Measurements from ENCODE around the gene UBAP2L.
"Not testable (repeated sequence)": the region's sequence is repeated elsewhere in the genome, so short reads cannot be mapped to it uniquely, and the experiment has no call there.

Gene UBAP2L

GRCh38 chr1:154241703-154242351 is 21.1 kb downstream of the UBAP2L start:
- peaks cover 45% of the 10 kb centered on the region for H3K36me3 ChIP-seq (ENCODE audit: insufficient read depth, low read length)

GRCh38 chr1:154253671-154254070 is 32.9 kb downstream of the UBAP2L start:
- peaks cover 65% of the 10 kb centered on the region for H3K36me3 ChIP-seq (ENCODE audit: insufficient read depth, low read length)
- no peaks in the 10 kb centered on the region for H3K4me1 ChIP-seq (ENCODE audit: insufficient read depth, low read length)
- H3K9me3 ChIP-seq (ENCODE audit: control insufficient read depth, insufficient read depth, low read length), result no peaks in the 10 kb centered on the region
- H3K9ac ChIP-seq (ENCODE audit: low read depth, low read length), result no peak overlapping the region

More at GRCh38 chr1:154241703-154242351, 21.1 kb downstream of the UBAP2L start:
- Histone ChIP-seq H3K4me1 (ENCODE audit: insufficient read depth, low read length) (no peaks in the 10 kb centered on the region), H3K9ac (ENCODE audit: low read depth, low read length) (no peak overlapping the region), H3K9me3 (ENCODE audit: control insufficient read depth, insufficient read depth, low read length) (no peaks in the 10 kb centered on the region)

GRCh38 chr1:154256686-154257085 is 35.9 kb downstream of the UBAP2L start:
- Histone ChIP-seq H3K9me3 (ENCODE audit: control insufficient read depth, insufficient read depth, low read length) (no peaks in the 10 kb centered on the region), H3K4me1 (ENCODE audit: insufficient read depth, low read length) (no peaks in the 10 kb centered on the region), H3K36me3 (ENCODE audit: insufficient read depth, low read length) (peaks cover 60% of the 10 kb centered on the region), H3K9ac (ENCODE audit: low read depth, low read length) (no peak overlapping the region)

- no peaks in the 10 kb centered on the region for H3K9me3 ChIP-seq (ENCODE audit: control insufficient read depth, insufficient read depth, low read length)
- peaks cover 78% of the 10 kb centered on the region for H3K36me3 ChIP-seq (ENCODE audit: insufficient read depth, low read length)
- H3K4me1 ChIP-seq (ENCODE audit: insufficient read depth, low read length), result no peaks in the 10 kb centered on the region
- no peak overlapping the region for H3K9ac ChIP-seq (ENCODE audit: low read depth, low read length)
Measured at GRCh38 chr1:154258784-154259183, 38.0 kb downstream of the UBAP2L start.

- Histone ChIP-seq H3K4me1 (ENCODE audit: insufficient read depth, low read length) (no peaks in the 10 kb centered on the region), H3K9me3 (ENCODE audit: control insufficient read depth, insufficient read depth, low read length) (no peaks in the 10 kb centered on the region), H3K36me3 (ENCODE audit: insufficient read depth, low read length) (peaks cover 81% of the 10 kb centered on the region), H3K9ac (ENCODE audit: low read depth, low read length) (no peak overlapping the region)
Measured at GRCh38 chr1:154260127-154260526, 39.4 kb downstream of the UBAP2L start.

- no peak overlapping the region for H3K9ac ChIP-seq (ENCODE audit: low read depth, low read length)
- no peaks in the 10 kb centered on the region for H3K9me3 ChIP-seq (ENCODE audit: control insufficient read depth, insufficient read depth, low read length)
- H3K4me1 ChIP-seq (ENCODE audit: insufficient read depth, low read length), result no peaks in the 10 kb centered on the region
- peaks cover 66% of the 10 kb centered on the region for H3K36me3 ChIP-seq (ENCODE audit: insufficient read depth, low read length)
Measured at GRCh38 chr1:154263465-154264332, 42.9 kb downstream of the UBAP2L start.

- H3K36me3 ChIP-seq (ENCODE audit: insufficient read depth, low read length), result peaks cover 63% of the 10 kb centered on the region
Measured at GRCh38 chr1:154264454-154264853, 43.7 kb downstream of the UBAP2L start.

GRCh38 chr1:154265586-154265985 is 44.8 kb downstream of the UBAP2L start:
- Histone ChIP-seq H3K4me1 (ENCODE audit: insufficient read depth, low read length) (no peaks in the 10 kb centered on the region), H3K9me3 (ENCODE audit: control insufficient read depth, insufficient read depth, low read length) (no peaks in the 10 kb centered on the region), H3K36me3 (ENCODE audit: insufficient read depth, low read length) (peaks cover 57% of the 10 kb centered on the region), H3K9ac (ENCODE audit: low read depth, low read length) (no peak overlapping the region)

More at GRCh38 chr1:154264454-154264853, 43.7 kb downstream of the UBAP2L start:
- H3K4me1 ChIP-seq (ENCODE audit: insufficient read depth, low read length), result no peaks in the 10 kb centered on the region
- no peaks in the 10 kb centered on the region for H3K9me3 ChIP-seq (ENCODE audit: control insufficient read depth, insufficient read depth, low read length)
- no peak overlapping the region for H3K9ac ChIP-seq (ENCODE audit: low read depth, low read length)

GRCh38 chr1:154270833-154271232 is 50.1 kb downstream of the UBAP2L start:
- no peaks in the 10 kb centered on the region for H3K9me3 ChIP-seq (ENCODE audit: control insufficient read depth, insufficient read depth, low read length)
- no peak overlapping the region for H3K9ac ChIP-seq (ENCODE audit: low read depth, low read length)
- no peaks in the 10 kb centered on the region for H3K4me1 ChIP-seq (ENCODE audit: insufficient read depth, low read length)
- H3K36me3 ChIP-seq (ENCODE audit: insufficient read depth, low read length), result peaks cover 25% of the 10 kb centered on the region

- H3K36me3 ChIP-seq (ENCODE audit: insufficient read depth, low read length), result peaks cover 13% of the 10 kb centered on the region; the same call in 1 of the 2 replicates
- no peaks in the 10 kb centered on the region for H3K9me3 ChIP-seq (ENCODE audit: control insufficient read depth, insufficient read depth, low read length)
- no peaks in the 10 kb centered on the region for H3K4me1 ChIP-seq (ENCODE audit: insufficient read depth, low read length)
- H3K9ac ChIP-seq (ENCODE audit: low read depth, low read length), result peak within 1 kb of the TSS; percentile 65
Measured at GRCh38 chr1:154272217-154272998, 51.7 kb downstream of the UBAP2L start, which contains the start of gene HAX1. HAX1 (plus strand) TSS chr1:154272629; CDS start chr1:154272724, 95 bp downstream.

GRCh38 chr1:154272999-154273563 is 52.3 kb downstream of the UBAP2L start:
- Histone ChIP-seq H3K9me3 (ENCODE audit: control insufficient read depth, insufficient read depth, low read length) (no peaks in the 10 kb centered on the region), H3K36me3 (ENCODE audit: insufficient read depth, low read length) (peaks cover 13% of the 10 kb centered on the region; the same call in 1 of the 2 replicates), H3K4me1 (ENCODE audit: insufficient read depth, low read length) (no peaks in the 10 kb centered on the region), H3K9ac (ENCODE audit: low read depth, low read length) (peak overlapping the region; percentile 65)

GRCh38 chr1:154276797-154277196 is 56.0 kb downstream of the UBAP2L start:
- H3K9ac ChIP-seq (ENCODE audit: low read depth, low read length), result no peak overlapping the region
- peaks cover 10% of the 10 kb centered on the region; the same call in 1 of the 2 replicates for H3K36me3 ChIP-seq (ENCODE audit: insufficient read depth, low read length)
- H3K4me1 ChIP-seq (ENCODE audit: insufficient read depth, low read length), result no peaks in the 10 kb centered on the region
- H3K9me3 ChIP-seq (ENCODE audit: control insufficient read depth, insufficient read depth, low read length), result no peaks in the 10 kb centered on the region

GRCh38 chr1:154287591-154287990 is 66.8 kb downstream of the UBAP2L start:
- not testable (repeated sequence) for H3K36me3 ChIP-seq (ENCODE audit: insufficient read depth, low read length); H3K9ac ChIP-seq (ENCODE audit: low read depth, low read length); H3K9me3 ChIP-seq (ENCODE audit: control insufficient read depth, insufficient read depth, low read length); H3K4me1 ChIP-seq (ENCODE audit: insufficient read depth, low read length)

GRCh38 chr1:154288661-154289060 is 67.9 kb downstream of the UBAP2L start:
- no peaks in the 10 kb centered on the region for H3K4me1 ChIP-seq (ENCODE audit: insufficient read depth, low read length)
- H3K9me3 ChIP-seq (ENCODE audit: control insufficient read depth, insufficient read depth, low read length), result no peaks in the 10 kb centered on the region
- no peaks in the 10 kb centered on the region for H3K36me3 ChIP-seq (ENCODE audit: insufficient read depth, low read length)
- H3K9ac ChIP-seq (ENCODE audit: low read depth, low read length), result no peak overlapping the region
